Stimulated activated CD4-positive, alpha-beta T cell treated with anti-CD3 and anti-CD28 coated beads, Interleukin-15, amount 100 ng/mL, for 1 hour (primary cell): ENCODE results near the gene FBXW8.

Experiments used
- DNase-seq, 2 donors: peaks; one replicate each; pipeline ENCODE4 v3.0.0-alpha.2; 2020; ENCODE audit warnings: low read depth in 1 of 2, low spot score in 1 of 2

The FBXW8 gene

GRCh38 chr12:116990971-116991966, 80.5 kb downstream of the FBXW8 start:
- DNase-seq, result no peak

GRCh38 chr12:116996093-116996492, 85.3 kb downstream of the FBXW8 start:
- no peak for DNase-seq

DNA sequence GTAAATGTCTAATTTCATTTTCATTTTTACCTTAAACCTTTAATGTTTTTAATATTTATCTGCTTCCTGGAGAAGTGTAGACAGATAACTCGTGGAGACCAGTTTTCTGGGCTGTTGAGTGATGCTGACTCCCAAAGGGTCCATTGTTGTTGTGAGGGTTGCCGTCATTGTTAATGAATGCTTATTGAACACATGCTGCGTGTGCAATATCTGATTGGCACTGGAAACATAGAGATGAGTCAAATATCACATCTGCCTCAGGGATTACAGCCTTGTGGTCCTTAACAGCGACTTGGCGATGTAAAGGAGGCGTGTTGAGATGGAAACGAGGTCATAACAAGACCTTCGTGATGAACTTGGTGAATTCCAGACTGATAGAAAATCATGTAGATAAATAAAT, 85.9 kb downstream of the FBXW8 start:
- DNase-seq, result no peak

GRCh38 chr12:116999066-116999465, 88.3 kb downstream of the FBXW8 start:
- no peak for DNase-seq

DNA sequence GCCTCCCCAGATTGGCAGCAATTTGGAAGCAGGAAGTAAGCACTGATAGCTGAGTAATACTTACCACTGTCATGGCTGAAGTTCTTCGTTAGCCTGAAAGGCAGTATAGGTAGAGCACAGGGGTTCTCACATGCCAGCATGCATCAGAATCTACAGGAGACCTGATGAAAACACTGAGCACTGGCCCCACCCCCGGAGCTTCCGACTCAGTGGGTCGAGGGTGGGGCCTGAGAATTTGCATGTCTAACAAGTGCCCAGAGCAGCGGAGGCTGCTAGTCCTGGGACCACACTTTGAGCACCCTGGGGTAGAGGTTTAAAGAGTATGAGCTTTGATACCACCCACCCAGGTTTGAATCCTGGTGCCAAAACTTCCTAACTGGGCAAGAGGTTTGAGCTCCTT, 89.6 kb downstream of the FBXW8 start:
- DNase-seq, result no peak

DNA sequence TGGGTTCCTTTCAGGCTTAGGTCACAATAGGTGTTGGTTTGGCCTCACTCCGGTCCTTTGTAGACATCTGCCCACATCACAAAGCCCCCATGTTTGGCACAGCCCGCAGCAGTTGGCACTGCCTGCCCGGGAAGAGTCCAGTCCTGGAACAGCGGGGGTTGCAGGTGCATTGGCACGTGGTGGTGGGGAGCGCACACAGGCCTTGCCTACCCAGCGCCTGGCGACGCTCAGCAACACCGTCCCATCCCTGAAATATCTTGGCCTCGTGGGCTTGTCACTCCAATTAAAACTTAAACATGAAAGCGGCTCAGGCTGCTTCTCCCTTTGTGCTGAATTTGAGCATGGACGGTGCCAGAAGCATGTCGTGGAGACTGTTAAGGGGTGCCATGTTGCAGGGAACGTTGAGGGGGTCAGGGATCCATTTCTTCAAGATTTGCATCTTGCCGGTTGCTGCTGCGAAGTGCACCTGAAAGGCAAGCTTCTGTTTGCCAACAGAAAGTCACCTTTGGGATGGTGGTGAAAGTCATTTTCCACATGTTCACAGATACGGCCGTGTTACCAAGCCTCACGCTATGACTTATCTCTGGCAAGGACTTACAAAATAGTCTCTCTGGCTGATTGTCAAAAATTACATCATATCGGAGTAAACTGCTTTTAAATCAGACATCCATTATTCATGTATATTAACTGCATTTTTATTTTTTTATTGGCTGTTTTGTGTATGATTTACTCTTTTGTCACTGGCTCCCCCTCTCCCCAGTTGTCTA, 91.5 kb downstream of the FBXW8 start:
- no peak for DNase-seq

DNA sequence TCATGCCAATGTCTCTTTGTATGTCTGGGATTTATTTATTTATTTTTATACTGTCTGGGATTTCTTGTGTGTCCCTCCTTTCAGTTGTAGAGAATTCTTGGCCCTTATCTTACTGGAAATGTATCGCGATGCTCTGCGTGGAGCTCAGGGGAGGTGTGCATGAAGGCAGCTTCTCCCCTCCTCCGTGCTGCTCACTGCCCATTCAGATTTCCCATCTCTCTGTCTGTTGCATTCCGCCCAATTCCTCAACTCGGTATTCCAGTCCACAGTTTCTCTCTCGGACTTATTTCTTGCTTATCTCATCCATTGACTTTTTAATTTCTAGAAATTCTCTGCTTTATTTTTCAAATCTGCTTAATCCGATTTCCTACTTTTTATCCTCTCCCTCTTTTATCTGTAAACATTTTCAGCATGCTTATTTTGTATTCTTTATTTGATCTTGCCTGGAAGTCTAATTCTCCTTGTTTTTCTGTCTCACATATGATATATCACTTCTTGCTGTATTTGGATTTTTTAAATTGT, 93.2 kb downstream of the FBXW8 start:
- DNase-seq, result no peak

DNA sequence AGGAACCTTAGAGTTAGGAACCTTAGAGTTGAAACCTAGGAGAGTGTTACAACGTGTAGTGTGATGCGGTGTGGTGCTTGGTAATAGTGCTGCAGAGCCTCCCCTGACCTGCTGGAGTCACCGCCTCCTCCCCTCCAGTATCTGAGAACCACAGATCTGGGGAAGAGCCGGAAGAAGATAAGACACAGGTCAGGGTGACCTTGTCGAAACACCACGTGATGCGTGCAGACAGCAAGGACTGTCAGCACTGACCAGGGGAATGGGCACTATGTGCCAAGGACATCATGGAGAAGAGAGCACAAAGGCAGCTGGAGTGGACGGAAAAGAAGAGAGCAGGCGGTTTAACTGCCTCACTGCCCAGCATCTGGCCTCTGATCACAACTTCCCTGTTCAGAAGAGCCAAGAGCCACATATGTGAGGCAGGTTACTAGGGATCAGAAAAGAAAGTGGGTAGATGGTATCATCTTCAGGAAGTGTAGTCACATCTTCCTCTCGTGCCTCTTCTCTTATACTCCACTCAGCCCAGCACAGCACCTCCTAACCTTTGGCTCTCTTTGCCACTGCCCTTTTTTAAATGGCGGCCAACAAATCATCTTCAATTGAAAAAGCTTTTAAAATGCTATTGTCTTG, 94.8 kb downstream of the FBXW8 start:
- DNase-seq, result no peak

GRCh38 chr12:117006333-117006732, 95.6 kb downstream of the FBXW8 start:
- no peak for DNase-seq

DNA sequence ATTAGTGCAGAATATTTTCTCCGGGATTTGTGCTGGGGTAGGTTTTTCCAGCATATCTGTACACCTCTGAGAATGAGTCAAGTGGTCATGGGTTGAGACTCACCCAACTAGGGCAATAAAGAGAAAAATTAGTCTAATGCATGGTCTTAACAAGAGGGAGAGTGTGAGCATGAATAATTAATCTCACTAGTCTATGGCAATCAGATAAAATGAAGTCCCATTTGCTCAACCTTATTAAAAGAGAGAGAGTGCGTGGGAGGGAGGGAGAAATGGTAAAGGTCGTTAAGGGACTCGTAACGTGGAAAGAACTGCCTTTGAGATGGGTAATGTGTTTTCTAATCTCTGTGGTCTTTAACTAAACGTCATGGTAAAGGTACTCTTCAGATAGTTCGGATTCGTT, 96.8 kb downstream of the FBXW8 start:
- DNase-seq, result no peak

- DNase-seq, result no peak
Measured at GRCh38 chr12:117009759-117010158, 99.0 kb downstream of the FBXW8 start.

DNA sequence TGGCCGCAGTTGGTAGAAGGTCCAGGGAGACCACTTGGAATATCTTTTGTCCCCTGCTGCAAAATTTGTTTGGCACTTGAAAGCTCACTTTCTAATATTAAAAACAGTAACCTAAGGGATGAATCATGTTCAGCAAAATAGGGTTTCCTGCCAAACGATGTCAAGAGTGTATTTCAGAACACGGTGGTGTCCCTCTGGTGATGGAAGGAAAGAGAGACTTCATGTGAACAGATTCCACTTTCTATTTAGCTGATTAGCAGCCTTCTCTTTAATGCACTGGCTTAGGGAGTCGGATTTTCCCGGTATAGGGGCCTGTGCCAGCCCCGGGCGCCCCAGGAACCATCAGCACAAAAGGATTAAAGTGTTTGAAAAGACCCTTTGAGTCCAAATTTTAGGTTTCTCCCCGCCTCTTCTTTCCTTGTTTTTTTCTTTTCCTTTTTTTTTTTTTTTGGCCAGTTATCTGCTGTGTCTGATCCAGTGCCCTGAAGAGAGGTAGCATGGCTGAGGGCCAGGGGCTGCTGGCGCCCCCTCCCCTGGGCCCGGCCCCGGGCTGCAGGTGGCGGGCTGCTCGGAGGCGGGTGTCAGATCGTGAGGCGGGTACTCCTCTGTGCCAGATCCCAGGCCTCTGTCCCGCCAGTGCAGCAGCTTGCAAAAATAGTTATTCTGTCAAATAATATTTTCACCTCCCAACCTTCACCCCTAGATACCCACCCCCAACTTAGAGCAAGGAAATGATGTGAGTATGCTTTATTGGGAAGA, 100.1 kb downstream of the FBXW8 start:
- DNase-seq, result no peak

GRCh38 chr12:117011988-117012805, 101.4 kb downstream of the FBXW8 start:
- no peak for DNase-seq

GRCh38 chr12:117013726-117014125, 103.0 kb downstream of the FBXW8 start:
- no peak for DNase-seq

GRCh38 chr12:117014342-117014887, 103.7 kb downstream of the FBXW8 start:
- DNase-seq, result no peak

DNA sequence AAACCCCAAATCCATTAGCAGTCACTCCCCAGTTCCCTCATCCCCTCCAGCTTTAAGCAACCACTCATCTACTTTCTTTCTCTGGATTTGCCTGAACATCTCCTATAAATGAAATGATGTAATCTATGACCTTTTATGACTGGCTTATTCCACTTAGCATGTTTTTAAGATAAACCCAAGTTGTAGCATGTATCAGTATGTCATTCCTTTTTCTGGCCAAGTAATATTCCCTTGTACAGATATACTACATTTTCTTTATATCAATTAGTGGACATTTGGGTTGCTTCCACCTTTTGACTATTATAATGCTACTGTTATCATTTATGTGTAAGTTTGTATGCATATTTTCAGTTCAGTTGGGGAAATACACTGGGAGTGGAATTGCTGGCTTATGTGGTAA, 105.1 kb downstream of the FBXW8 start:
- no peak for DNase-seq

DNA sequence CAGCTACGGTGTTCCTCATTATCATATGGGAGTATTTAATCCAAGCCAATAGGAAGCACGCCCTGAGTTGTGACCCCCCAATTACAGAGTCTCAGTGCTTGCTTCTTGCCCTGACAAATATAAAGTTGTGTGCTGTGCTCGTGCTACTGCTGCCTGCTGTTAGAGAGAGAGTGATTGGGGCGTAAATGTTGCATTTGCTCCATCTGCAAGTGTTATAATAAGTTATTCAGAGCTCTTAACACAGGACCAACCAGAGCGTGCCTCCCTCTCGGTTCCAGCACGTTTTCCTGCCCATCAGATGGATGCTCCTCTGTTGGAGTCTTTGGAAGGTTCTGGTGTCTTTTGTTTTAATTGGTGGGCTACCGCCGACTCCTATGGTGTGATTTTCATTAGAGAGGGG, 107.1 kb downstream of the FBXW8 start:
- DNase-seq, result no peak

DNA sequence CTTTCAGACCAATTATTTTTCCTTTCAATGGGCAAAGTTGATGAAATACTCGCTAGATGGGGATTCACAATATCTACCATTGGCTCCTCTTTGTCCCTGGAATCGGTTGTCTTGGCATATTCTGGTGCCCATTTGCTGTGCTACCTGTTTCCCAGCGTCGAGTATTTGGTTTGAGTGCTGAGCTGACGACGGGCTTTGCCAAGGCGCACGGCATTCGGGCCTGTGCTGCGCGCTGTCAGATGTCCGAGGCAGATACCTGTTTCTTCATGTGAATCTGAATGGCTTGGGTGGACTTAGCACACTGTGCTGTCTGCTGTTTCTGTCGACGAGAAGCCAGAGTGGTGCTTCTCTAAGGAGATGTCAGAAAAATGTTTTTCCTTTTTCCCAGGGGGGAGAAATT, 107.5 kb downstream of the FBXW8 start:
- DNase-seq, result no peak

- no peak for DNase-seq
Measured at GRCh38 chr12:117018685-117019084, 107.9 kb downstream of the FBXW8 start.

GRCh38 chr12:117019866-117020265, 109.1 kb downstream of the FBXW8 start:
- DNase-seq, result no peak
